GM18951 (cell line): ENCODE measurements around the gene CUL3.
"Not testable (repeated sequence)": the region's sequence is repeated elsewhere in the genome, so short reads cannot be mapped to it uniquely, and the experiment has no call there.

Experiments used
- POLR2A ChIP-seq: IDR thresholded peaks from 4 replicates; pipeline ENCODE4 v1.6.1; 2011; ENCODE audit warnings: mild to moderate bottlenecking; ENCODE audit not compliant: insufficient read length, insufficient read depth; ENCODE audit errors: extremely low read depth
- in situ Hi-C: fragments of 300-500 bp; cut with MboI; formaldehyde crosslinking; loops from one replicate; pipeline ENCODE4 v1.12.0; 2022; ENCODE audit warnings: low sequenced_read_pairs, mixed read lengths, inconsistent platforms; ENCODE audit not compliant: unreplicated experiment

CUL3 gene

DNA sequence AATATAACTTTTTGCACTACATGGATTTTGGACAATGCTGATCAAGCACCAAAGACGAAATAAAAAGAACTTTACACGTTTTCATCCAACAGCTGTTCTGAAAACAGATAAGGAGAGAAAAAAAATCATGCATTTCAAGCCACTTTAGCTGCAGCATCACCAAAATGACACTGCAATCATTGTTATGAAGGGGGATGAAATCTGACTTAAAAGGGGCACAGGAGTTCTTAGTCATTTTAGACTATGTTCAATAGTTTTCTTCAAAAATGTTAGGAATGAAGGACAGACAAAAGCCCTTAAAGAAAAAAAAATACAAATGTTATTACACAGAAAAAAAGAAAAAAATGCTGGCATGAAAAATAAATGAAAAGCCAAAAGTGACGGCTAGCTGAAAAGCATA, 71.2 kb downstream of the CUL3 start:
- in situ Hi-C loops = no loop called here
- no peak for TF ChIP-seq POLR2A

DNA sequence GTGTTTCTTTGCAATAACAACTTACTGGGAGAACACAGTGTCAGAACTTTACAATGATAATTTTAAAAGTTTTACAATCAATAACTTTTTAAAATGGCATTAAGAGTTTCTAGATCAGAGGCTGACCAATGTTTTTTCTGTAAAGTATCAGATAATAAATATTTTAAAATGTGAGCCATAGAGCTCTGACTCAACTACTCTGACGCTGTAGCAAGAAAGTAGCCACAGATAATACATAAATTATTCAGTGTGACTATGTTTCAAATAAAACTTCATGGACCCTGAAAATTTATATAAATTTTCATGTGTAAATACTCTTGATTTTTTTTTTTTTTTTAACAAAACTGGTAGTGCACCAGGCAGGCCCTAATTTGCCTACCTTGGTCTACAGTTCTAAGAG, 77.4 kb downstream of the CUL3 start:
- no peak for TF ChIP-seq POLR2A
- in situ Hi-C loops = no loop called here

GRCh38 chr2:224506494-224506893, 78.7 kb downstream of the CUL3 start:
- in situ Hi-C loops = no loop called here
- TF ChIP-seq POLR2A = no peak

DNA sequence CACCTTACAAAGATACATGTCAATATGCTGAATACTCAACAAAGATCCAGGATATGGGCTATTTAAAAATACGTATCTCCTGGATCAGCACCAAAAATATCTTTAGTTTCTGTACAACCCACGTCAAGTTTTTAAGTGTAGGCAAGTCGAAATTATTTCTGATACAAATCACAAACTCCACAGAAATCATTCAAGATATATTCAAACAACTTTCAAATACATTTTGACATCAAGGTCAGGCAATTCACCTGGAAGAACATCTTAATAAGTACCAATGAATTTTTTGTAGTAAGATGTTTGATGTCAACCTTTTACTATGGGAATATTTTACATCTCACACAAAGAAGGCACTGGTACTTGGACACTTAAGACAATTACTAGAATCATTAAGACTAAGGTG, 86.2 kb downstream of the CUL3 start:
- in situ Hi-C loops = no loop called here

GRCh38 chr2:224492531-224492930, 92.6 kb downstream of the CUL3 start:
- TF ChIP-seq POLR2A = no peak
- in situ Hi-C loops = no loop called here

More for the DNA sequence above, 86.2 kb downstream of the CUL3 start:
- no peak for TF ChIP-seq POLR2A

DNA sequence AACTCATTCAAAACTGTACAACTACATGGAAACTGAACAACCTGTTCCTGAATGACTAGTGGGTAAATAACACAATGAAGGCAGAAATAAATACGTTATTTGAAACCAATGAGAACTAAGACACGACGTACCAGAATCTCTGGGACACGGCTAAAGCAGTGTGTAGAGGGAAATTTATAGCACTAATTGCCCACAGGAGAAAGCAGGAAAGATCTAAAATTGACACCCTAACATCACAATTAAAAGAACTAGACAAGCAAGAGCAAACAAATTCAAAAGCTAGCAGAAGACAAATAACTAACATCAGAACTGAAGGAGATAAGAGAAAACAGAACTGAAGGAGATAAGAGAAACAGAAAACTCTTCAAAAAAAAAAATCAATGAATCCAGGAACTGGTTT, 97.2 kb downstream of the CUL3 start:
- in situ Hi-C loops = not testable (repeated sequence)

- in situ Hi-C loops = not testable (repeated sequence)
Measured at GRCh38 chr2:224485081-224486014, 99.8 kb downstream of the CUL3 start.

- in situ Hi-C loops = no loop called here
- TF ChIP-seq POLR2A = no peak
Measured at GRCh38 chr2:224479826-224480225, 105.3 kb downstream of the CUL3 start.

GRCh38 chr2:224472827-224473226, 112.3 kb downstream of the CUL3 start:
- in situ Hi-C loops = no loop called here
- TF ChIP-seq POLR2A = no peak

DNA sequence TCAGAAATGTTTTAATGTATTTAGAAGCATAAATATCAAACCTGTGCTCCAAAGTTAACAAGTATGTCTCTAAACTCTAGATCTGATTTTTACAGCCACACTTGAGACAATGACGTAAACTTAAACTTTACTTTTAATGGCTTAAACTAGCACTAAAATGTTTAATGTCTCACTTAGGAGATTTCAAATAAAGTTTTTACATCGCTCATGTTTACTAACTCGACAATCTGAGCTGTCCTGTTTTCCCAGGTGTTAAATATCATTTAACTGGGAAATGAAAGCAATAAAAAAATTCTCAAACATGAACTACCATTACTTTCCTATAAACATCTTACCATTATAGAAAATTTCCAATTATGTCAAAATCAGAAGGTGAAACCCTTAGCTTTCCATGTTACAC, 113.0 kb downstream of the CUL3 start:
- TF ChIP-seq POLR2A = no peak
- in situ Hi-C loops = no loop called here

DNA sequence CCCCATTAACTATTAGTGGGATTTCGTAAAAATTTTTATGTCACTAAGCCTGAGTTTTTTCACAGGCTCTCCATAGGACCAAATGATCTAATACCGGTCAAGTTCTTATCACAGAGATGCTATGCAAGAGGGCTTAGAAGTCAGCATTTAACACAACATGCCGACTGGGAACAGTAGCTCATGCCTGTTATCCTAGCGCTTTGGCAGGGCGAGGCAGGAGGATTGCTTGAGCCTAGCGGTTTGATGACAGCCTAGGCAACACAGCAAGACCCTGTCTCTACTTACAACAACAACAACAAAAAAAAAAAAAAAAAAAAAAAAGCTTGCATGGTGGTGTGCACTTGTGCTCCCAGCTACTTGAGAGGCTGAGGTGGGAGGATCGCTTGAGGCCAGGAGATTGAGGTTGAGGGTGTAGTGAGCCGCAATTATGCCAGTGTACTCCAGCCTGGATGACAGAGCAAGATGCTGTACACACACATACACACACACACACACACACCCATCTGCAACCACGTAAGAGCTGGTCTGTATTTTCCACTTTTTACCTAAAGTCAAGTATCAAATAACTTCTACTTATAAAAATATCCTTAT, 115.7 kb downstream of the CUL3 start:
- no peak for TF ChIP-seq POLR2A
- in situ Hi-C loops = no loop called here

DNA sequence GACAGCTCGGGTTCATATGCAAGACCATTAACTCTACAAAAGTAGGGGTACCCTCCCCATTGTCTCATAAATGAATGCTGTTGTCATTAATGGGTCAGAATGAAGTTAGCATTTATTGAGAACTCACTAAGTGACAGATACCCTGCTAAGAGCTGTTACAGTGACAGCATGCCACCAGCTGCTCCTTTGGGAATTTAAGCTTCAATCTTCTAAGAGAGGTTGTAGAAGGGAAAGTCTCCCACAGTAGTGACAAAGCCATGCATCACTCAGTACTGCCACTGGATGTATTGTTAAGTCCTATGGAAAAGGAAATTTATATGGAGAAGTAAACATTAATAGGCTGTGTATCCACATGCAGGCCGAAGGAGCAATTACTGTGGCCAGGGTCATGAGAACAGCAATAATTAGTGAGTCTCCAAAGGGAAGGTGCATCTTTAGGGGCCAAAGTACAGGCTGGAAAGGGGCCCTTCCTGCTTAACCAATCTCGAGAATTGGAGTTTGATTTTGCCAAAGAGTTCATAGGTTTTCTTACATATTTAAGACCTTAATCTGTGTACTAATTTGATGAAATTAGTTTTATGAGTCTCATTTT, 118.8 kb downstream of the CUL3 start:
- in situ Hi-C loops = no loop called here
- TF ChIP-seq POLR2A = no peak

GRCh38 chr2:224461391-224461790, 123.8 kb downstream of the CUL3 start:
- no peak for TF ChIP-seq POLR2A
- in situ Hi-C loops = no loop called here
